ENCODE results near the gene NKD1. TPM values are rescaled to one million over a fixed set of nuclear protein-coding genes. Genes with fewer than 3 reads are reported as not detected.

NKD1 gene
- total RNA-seq, 1 experiment from 2014 or later, result 11.4 TPM

DNA sequence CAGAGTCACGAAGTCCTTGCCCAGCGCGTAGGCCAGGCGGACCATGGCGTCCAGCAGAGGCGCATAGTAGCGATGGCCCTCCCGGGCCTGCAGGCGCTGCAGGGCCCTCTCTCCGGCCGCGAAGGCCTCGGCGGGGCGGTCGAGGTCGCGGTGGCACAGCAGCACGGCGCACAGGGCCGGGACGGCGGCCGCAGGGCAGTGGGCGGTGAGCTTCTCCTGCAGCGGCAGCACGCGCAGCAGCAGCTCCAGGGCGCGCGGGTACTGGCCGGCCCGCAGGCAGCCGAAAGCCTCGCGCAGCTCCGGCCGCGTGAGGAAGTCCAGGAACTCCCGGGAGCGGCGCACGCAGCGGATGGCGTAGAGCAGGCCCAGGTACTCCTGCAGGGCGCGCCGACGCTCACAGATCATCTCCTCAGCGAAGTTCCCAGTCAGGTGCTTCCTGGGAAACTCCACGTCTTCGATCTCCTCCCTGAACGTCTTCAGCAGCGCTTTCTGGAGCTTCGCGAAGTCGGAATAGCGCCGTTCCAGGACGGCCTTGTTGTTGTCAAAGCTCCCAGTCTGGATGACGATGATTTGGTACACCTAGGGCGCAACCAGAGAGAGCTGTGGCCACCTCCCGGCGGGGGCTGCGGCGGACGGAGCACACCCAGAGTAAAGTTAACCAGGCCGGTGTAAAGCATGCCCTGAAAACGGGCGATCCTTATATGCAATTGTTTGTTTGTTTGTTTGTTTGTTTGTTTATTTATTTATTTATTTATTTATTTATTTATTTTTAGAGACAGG is 125.5 kb downstream of the NKD1 start:
- Histone ChIP-seq H3K9me3 (ENCODE audit: control insufficient read depth in 1 of 2, insufficient read depth in 1 of 2, low read depth in 1 of 2, low read length in 2 of 2) (peaks cover 10 to 23% of the 10 kb centered on the region in 2 experiments; a peak in 3 of 4 replicates), H3K9me2 (ENCODE audit: insufficient read depth) (no peaks in the 10 kb centered on the region), H3K4me1 (ENCODE audit: control insufficient read depth in 1 of 2, insufficient read depth in 2 of 2, low read length in 2 of 2) (no peaks in the 10 kb centered on the region), H4K20me1 (ENCODE audit: insufficient read depth) (no peaks in the 10 kb centered on the region), H3K4me2 (ENCODE audit: low read length) (no peak overlapping the region), H3K4me3 (replicated peaks in 1 of 2; ENCODE audit: low read depth in 1 of 2, low read length in 2 of 2) (no peak overlapping the region), H3K79me2 (ENCODE audit: insufficient read depth, low read length) (no peaks in the 10 kb centered on the region), H3K9ac (ENCODE audit: low read length) (no peak overlapping the region), H2AFZ (ENCODE audit: low read depth, low read length, poor library complexity, severe bottlenecking) (no peak overlapping the region), H3K27ac (ENCODE audit: low read depth, low read length) (no peak overlapping the region), H3K27me3 (ENCODE audit: insufficient read depth, low read length) (no peaks in the 10 kb centered on the region), H3K36me3 (ENCODE audit: control insufficient read depth in 1 of 2, insufficient read depth in 2 of 2, low read length in 2 of 2) (no peaks in the 10 kb centered on the region)
- TF ChIP-seq JUND (IDR thresholded peaks at IDR 0.05), result no peak
- CTCF ChIA-PET, result interaction anchor here (3.8 kb wide), 1 partner anchor 133 kb away, joined by 36 read pairs; no protein-coding TSS in a partner anchor
- intact Hi-C loops (cut with micrococcal nuclease), result loop anchor here (10.0 kb wide), 2 partner anchors 539 to 1311 kb away; no protein-coding TSS in a partner anchor
- DNase-seq (ENCODE audit: low read depth, low spot score) (no peak), ATAC-seq (no peak)
- RAD21 ChIA-PET (ENCODE audit: low non-redundant PET in 1 of 2, low total read pairs in 2 of 2, uncharacterized antibody in 2 of 2, unreplicated experiment in 2 of 2), result interaction anchor here in 1 of 2 experiments (2.9 kb wide), 1 partner anchor 133 kb away, joined by 12 read pairs; no protein-coding TSS in a partner anchor
- POLR2A ChIA-PET, result no interaction called here
- BruUV-seq (replicated peaks), result no TSS peak

GRCh38 chr16:50674831-50675230 is 126.6 kb downstream of the NKD1 start:
- Histone ChIP-seq H3K79me2 (ENCODE audit: insufficient read depth, low read length) (no peaks in the 10 kb centered on the region), H3K4me1 (ENCODE audit: control insufficient read depth in 1 of 2, insufficient read depth in 2 of 2, low read length in 2 of 2) (no peaks in the 10 kb centered on the region), H3K9ac (ENCODE audit: low read length) (no peak overlapping the region), H2AFZ (ENCODE audit: low read depth, low read length, poor library complexity, severe bottlenecking) (no peak overlapping the region), H3K27me3 (ENCODE audit: insufficient read depth, low read length) (no peaks in the 10 kb centered on the region), H3K4me2 (ENCODE audit: low read length) (no peak overlapping the region), H3K27ac (ENCODE audit: low read depth, low read length) (no peak overlapping the region), H3K36me3 (ENCODE audit: control insufficient read depth in 1 of 2, insufficient read depth in 2 of 2, low read length in 2 of 2) (no peaks in the 10 kb centered on the region), H4K20me1 (ENCODE audit: insufficient read depth) (no peaks in the 10 kb centered on the region), H3K9me2 (ENCODE audit: insufficient read depth) (no peaks in the 10 kb centered on the region), H3K4me3 (replicated peaks in 1 of 2; ENCODE audit: low read depth in 1 of 2, low read length in 2 of 2) (no peak overlapping the region), H3K9me3 (ENCODE audit: control insufficient read depth in 1 of 2, insufficient read depth in 1 of 2, low read depth in 1 of 2, low read length in 2 of 2) (peaks cover 10 to 23% of the 10 kb centered on the region in 2 experiments; a peak in 3 of 4 replicates)
- BruUV-seq (replicated peaks), result no TSS peak
- no peak for ATAC-seq
- no peak for DNase-seq (ENCODE audit: low read depth, low spot score)
- CTCF ChIA-PET, result interaction anchor here (0.9 to 1.6 kb wide), 3 partner anchors 9 to 131 kb away, joined by 3 to 6 read pairs (median 5); no protein-coding TSS in a partner anchor
- RAD21 ChIA-PET (ENCODE audit: low non-redundant PET in 1 of 2, low total read pairs in 2 of 2, uncharacterized antibody in 2 of 2, unreplicated experiment in 2 of 2), result no interaction called here
- POLR2A ChIA-PET, result no interaction called here
- TF ChIP-seq CTCF (IDR thresholded peaks at IDR 0.05 in 2 of 3, conservative IDR thresholded peaks at IDR 0.05 in 1 of 3; ENCODE audit: borderline replicate concordance in 1 of 3, insufficient read depth in 1 of 3, low read depth in 2 of 3, low read length in 2 of 3) (no peak), ELF1 (IDR thresholded peaks at IDR 0.05; ENCODE audit: borderline replicate concordance, low read depth) (no peak)
- intact Hi-C loops (cut with micrococcal nuclease), result loop anchor here (10.0 kb wide), 2 partner anchors 540 to 1310 kb away; no protein-coding TSS in a partner anchor
